Activated T-cell treated with anti-CD3 and anti-CD28 coated beads, Interleukin-2, amount 50 U/mL, for 48 hours (primary cell): Measurements from ENCODE around the gene C1QL1.
A peak's percentile ranks its signal among the peaks of the same experiment; 100 is the strongest.

Experiments used
- DNase-seq, 2 experiments: peaks; one replicate each; pipeline ENCODE4 v3.0.0-alpha.2; 2020

C1QL1 gene

DNA sequence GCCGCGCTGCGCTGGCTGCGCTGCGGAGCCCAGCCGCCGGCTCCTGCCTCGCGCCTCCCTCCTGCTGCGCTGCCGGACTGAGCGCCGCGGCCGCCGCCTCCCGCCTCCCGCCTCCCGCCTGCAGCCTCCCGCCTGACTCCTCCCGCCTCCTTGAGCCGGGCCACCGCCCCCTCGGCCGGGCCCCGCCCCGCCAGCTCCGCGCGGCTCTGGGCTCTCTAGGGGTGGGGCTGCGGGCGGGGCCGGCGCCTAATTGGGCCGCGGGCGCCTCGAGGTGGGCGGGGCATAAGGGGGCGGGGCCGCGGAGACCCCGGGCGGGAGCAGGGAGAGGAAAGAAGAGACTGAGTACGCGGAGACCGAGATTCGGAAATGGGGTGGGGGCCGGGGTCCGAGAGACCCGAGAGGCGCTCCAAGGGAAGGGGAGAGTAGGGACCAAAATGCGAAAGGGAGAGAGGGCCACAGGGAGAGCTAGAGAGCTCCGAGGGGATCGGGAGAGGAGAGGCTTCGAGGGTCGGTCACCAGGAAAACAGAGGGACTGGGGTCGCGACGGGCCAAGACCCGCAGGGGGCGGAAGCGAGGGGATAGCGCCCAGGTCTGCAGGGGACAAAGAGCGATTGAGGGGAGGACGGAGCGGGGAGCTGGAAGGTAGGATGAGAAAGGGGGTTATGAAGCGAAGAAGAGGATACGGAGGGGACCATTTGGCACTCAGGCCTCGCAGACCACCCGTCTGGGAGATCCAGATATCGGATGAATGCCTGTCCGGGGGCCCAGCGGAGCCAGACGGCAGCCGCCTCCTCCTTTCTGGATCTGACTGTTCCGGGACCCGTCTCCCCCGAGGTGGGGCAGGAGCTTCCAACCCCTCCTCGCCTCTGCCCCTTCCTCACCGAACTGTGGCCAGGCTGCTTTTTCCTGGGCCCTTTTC is at the start of gene C1QL1:
Gene C1QL1 (minus strand): TSS at position 79 of the 919 bp plus-strand sequence. CDS start 255 bp downstream, outside the sequence.
- peak; percentile 90 to 93 for DNase-seq

- no peak for DNase-seq
These were observed 48.7 kb upstream of the C1QL1 start for GRCh38 chr17:45016823-45017222.

GRCh38 chr17:45016237-45016636 is 48.1 kb upstream of the C1QL1 start:
- DNase-seq = no peak

- DNase-seq = no peak
These were observed 45.2 kb upstream of the C1QL1 start for GRCh38 chr17:45013021-45013997.

- DNase-seq = no peak
These were observed 43.7 kb upstream of the C1QL1 start for GRCh38 chr17:45011767-45012166.

GRCh38 chr17:45009676-45010467 is 41.8 kb upstream of the C1QL1 start:
- DNase-seq = no peak

- DNase-seq = no peak
These were observed 40.1 kb upstream of the C1QL1 start for GRCh38 chr17:45008216-45008615.

DNA sequence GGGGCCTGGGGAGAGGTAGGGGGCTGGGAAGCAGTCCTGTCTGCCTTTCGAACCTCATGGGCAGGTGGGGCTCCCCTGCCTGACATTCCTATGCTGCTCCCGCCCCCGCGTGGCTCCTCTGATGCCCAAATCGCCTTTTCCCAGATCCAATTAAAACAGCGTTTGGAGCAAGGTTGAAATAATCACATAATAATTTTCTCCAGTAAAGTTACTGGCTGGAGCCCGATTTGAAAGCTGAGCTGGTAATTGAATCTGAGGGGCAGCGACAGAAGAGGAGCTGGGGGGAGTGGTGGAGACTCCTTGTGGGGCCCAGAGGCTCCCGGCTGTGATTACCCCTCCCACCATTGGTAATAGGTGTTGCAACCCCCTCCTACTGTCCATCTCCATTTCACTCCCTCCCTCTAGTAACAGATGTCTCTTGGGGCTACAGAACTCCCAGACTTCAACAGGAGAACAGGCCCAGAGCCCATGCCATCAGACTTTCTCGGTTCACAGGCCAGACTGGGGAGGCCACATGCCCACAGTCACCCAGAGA is 38.9 kb upstream of the C1QL1 start:
- DNase-seq = no peak

GRCh38 chr17:45005700-45006099 is 37.6 kb upstream of the C1QL1 start:
- DNase-seq = no peak

DNA sequence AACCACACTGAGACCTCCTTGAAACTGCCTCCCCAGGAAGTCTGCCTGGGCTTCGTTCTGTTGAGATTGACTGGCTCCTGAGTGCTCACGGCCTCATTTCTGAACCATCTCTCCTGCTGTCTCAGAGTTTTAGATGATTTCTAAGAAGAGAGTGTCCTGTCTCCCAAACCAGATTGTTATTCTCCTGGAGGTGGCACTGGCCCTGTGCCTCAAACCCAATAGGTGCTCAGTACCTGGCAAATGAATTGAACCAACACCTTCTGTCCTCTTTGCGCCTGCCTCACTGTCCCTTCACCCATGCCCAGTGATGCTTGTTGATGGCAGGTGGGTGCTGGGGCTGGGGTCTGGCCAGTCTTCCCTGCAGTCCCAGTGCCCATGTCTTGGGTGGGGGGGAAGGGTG is 36.3 kb upstream of the C1QL1 start:
- DNase-seq = no peak

- no peak for DNase-seq
These were observed 35.8 kb upstream of the C1QL1 start for GRCh38 chr17:45003877-45004276.

DNA sequence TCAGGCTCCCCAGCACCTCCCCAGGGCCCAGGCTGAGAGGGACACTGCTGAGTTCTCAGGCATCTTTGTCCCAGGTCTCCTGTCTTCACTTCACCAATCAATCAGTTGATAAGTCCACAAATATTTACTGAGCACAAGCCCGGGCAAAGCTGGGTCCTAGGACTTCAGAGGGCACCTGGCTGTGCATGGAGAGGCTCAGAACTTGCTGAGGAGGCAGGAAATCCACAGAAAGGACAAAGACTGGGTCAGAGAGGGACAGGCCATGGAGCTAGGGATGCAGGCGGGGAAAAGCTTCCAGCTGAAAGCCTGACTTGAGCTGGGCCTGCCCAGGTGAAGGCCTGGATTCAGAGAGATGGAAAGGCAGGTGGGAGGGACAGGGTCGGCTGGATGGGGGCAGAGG is 33.2 kb upstream of the C1QL1 start:
- DNase-seq = no peak

GRCh38 chr17:44999433-44999832 is 31.3 kb upstream of the C1QL1 start:
- no peak for DNase-seq

- DNase-seq = no peak
These were observed 30.5 kb upstream of the C1QL1 start for GRCh38 chr17:44998646-44999045.

DNA sequence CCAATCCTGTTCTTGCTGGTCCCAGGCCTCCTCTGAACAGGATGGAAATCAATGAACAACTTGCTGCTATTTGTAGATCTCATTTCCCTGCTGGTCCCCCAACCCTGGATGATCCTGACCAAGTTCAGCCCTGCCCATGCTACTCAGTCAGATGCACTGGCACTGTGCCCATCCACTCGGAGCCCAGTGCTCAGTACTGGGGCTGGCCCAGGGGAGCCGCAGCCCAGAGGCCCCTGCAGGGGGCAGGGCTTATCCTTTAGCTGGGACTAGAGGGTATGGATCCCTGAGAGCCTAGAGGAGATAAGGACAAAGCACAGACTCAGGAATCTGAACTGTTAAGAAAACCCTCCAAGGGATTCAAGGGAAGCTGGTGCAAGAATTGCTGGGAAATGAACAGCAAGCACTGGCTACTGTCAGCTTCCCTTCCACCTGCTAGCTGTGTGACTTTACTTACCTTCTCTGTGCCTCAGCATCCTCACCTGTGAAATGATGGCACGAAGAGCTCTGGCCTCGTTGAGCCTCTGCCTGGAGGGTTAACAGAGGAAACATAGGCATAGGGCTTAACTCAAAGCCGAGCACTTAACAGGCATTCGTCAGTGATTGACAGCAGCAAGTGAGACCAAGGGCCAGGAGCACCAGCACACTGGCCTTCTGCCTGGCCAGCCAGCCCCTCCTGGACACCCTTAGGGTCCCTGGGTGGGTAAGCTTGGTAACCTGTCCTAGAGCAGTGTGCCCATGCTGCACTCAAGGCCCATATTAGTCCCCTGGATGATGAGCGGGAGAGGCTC is 29.8 kb upstream of the C1QL1 start:
- no peak for DNase-seq

DNA sequence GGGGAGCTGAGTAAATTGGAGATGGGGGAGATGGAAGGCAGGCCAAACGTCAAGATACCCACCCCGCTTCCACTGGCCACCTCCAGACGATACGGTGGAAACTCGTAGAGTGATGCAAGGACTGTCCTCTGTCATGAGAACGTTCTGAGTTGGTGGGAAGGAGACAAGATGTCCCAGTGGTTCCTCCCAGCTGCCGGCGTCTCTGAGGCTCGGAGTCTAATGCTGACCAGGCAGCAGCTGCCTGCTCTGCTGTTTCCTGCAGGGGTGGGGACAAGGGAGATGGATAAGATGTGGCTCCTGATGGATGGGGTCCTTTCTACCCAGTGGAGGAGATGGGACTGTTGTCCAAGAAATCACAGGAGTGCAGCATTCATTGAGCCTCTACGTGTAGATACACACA is 28.2 kb upstream of the C1QL1 start:
- DNase-seq = no peak

GRCh38 chr17:44995436-44996001 is 27.4 kb upstream of the C1QL1 start:
- DNase-seq = no peak

DNA sequence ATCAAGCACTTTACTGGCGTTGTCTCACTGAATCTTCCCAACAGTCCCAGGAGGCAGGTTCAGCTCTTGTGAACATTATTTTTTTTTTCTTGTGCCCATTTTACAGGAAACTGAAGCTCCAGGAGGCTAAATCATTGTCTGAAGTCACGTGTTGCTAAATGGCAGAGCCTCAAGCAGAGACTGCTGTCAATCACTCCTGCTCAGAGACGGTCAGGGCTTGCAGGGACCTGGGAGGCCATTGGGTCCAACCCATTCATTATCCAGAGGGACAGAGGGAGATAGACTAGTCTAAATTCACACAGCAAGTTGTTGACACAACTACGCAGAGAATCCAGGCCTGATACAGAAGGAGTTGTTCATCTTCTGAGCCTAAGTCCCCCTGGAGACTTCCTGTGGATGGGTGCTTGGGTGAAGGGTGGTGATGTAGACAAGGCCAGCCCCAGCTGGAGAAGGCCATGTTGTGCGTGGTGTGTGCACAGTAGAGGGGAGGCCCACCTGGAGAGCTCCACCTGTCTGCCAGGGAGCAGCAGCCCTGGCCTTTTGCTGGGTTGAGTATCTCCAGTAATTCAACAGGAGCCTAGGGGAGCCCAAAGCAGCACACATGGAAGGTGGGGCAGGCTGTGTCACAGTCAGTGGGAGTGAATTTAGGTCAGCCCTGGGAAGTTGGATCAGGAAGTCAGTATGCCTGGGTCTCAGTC is 24.3 kb upstream of the C1QL1 start:
- no peak for DNase-seq

GRCh38 chr17:44990994-44991393 is 22.9 kb upstream of the C1QL1 start:
- DNase-seq = no peak

DNA sequence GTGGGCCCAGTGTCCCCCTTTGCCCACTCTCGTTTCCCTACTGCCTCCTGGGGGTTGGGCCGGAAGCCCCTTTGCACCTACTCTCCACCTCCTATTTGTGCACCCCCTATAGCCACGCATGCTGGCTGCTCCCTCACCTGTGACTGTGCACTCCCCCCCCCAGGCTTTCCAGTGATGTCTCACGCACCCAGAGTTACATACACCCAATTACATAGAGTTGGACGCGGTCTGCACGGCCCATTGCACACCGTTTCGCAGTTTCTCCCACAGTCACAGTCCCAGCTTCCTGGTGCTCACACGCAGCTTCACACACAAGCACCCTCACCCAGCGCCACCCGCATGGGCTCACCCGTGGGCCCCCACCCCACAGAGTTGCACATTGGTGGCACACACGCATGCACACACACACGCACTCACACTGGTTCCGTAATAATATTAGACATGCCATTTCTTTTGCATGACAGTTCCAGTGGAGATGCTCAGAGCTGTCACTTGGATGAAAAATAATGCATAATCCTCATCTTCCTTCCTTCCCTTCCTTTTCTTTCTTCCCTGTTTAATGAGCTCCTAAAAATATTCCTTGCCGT is 21.5 kb upstream of the C1QL1 start:
- DNase-seq = no peak
